Activated CD8-positive, alpha-beta memory T cell treated with anti-CD3 and anti-CD28 coated beads, Interleukin-2, amount 10 ng/mL, durations not matched to agents 7 days and 5 days (primary cell): ENCODE results near the gene PLAAT1. TPM values are rescaled to one million over a fixed set of nuclear protein-coding genes. Genes with fewer than 3 reads are reported as not detected.

Experiments used
- ATAC-seq: fragments of 150-1000 bp; cut with Tn5 transposase; one replicate; pipeline ENCODE4 v1.10.0; 2021; ENCODE audit warnings: moderate library complexity
- CTCF ChIA-PET: fragments of 350-600 bp; sonication (Branson Sonifier 250); formaldehyde crosslinking; loops from one replicate; lab custom pipeline; 2021; ENCODE audit warnings: antibody characterized with exemption; lab: Charles Lee
- DNase-seq: peaks from one replicate; pipeline ENCODE4 v3.0.0-alpha.2; 2020
- H3K27ac Mint-ChIP-seq: one replicate; pipeline ENCODE4 v1.8.0; 2021; ENCODE audit warnings: mild to moderate bottlenecking, mixed read lengths
- H3K27me3 Mint-ChIP-seq: one replicate; pipeline ENCODE4 v1.8.0; 2021; ENCODE audit warnings: mixed read lengths
- H3K36me3 Mint-ChIP-seq: one replicate; pipeline ENCODE4 v1.8.0; 2021; ENCODE audit warnings: mild to moderate bottlenecking, mixed read lengths
- H3K4me1 Mint-ChIP-seq: one replicate; pipeline ENCODE4 v1.8.0; 2021; ENCODE audit warnings: mixed read lengths
- H3K4me3 Mint-ChIP-seq: one replicate; pipeline ENCODE4 v1.8.0; 2021; ENCODE audit warnings: mild to moderate bottlenecking, moderate library complexity, mixed read lengths
- H3K9me3 Mint-ChIP-seq: one replicate; pipeline ENCODE4 v1.8.0; 2022; ENCODE audit warnings: low read depth, mixed read lengths
- total RNA-seq, 2 experiments: library from RNA; stranded (reverse); gene quantifications; one replicate each; pipeline ENCODE4 v1.2.3, GENCODE V29; 2021

Gene PLAAT1
- total RNA-seq, result not detected

DNA sequence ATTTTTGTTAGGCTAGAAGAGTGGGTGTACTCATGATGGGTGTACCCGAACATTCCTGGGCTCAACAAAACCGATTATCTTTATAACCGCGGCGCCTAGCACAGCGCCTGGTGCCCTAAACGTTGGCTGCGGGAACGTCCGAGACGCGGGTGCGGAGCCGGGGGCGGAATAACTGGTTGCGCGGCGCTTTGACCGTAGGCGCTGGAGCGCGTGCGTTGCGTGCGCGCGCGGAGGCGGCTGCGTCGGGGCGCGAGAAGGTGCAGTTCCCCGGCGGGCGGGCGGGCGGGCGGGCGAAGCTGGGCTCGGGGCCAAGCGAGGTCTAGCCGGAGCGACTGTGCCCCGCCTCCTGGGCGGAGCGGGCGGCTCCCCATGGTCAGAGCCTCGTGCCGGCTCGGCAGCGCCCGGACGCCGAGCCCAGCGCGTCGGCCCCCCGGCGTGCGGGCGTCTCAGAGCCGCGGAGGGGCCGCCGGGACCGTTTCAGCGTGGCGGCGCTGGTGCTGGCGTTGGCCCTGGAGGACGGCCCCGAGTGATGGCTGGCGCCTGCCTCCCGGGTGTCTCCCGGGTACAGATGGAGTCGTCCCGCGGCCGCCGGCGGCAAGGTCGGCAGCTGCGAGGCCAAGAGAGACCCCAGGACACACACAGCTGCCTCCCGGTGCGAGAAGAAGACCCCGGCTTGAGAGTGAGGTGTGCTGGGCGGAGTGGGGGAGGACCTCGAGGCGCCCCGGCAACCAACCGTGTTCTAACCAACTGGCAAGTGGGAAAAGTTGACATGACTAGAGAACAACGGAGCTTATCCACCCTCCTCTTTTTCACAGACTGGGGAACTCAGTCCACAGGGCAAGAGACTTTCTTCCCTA lies at the start of gene PLAAT1:
Gene PLAAT1, plus strand, starts transcription at position 373 of the 857 bp plus-strand sequence. CDS start 14,429 bp downstream, outside the sequence.
- Mint-ChIP-seq H3K27ac (no peak within 1 kb of the TSS), H3K4me3 (no peak within 1 kb of the TSS), H3K27me3 (peaks cover 38% of the 10 kb centered on the region), H3K4me1 (no peaks in the 10 kb centered on the region), H3K36me3 (no peaks in the 10 kb centered on the region), H3K9me3 (no peaks in the 10 kb centered on the region)
- CTCF ChIA-PET, result no interaction called here
- no peak for DNase-seq
- ATAC-seq, result peak; percentile 27

DNA sequence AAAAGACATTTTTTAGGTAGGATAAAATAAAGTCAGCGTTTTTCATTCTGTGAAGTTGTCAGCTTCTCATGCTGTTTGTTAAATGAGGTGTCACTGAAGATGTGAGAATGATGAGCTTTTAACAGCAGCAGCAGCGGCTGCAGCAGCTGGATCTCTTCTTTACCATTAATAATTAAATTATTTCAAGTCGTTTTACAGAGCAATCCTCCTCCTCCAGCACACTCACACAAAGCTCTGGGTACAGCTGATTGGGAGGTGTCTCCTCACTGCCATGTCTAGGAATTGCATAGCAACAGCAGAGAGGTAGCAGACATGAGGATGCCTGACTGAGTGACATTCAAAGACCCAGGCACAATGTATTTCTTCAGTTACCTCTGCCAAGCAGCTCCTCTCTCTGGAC lies 46.7 kb upstream of the PLAAT1 start:
- Mint-ChIP-seq H3K27me3 (no peaks in the 10 kb centered on the region), H3K9me3 (no peaks in the 10 kb centered on the region), H3K4me3 (no peak overlapping the region), H3K27ac (no peak overlapping the region), H3K4me1 (no peaks in the 10 kb centered on the region), H3K36me3 (no peaks in the 10 kb centered on the region)
- DNase-seq (no peak), ATAC-seq (no peak)
- CTCF ChIA-PET, result no interaction called here

DNA sequence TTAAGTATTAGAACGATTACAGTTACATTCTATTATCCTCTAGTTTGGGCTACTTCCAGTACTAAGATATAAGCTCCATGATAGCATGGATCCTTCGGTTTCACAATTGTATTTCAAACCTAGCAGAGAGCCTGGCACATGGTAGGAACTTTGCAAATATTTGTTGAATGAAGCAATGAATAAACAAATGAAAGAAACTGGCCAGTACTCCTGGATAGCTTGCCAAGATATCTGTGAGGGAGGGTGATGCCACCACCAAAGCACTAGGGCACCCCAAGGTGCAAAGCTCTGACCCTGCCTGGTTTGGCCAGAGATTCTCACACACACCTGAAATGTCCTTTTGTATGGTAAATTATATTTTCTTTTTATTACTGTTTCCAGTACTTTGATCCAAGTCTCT lies 44.3 kb upstream of the PLAAT1 start:
- Mint-ChIP-seq H3K36me3 (no peaks in the 10 kb centered on the region), H3K27me3 (no peaks in the 10 kb centered on the region), H3K9me3 (no peaks in the 10 kb centered on the region), H3K27ac (no peak overlapping the region), H3K4me3 (no peak overlapping the region), H3K4me1 (no peaks in the 10 kb centered on the region)
- DNase-seq, result no peak
- ATAC-seq, result no peak
- CTCF ChIA-PET, result no interaction called here

DNA sequence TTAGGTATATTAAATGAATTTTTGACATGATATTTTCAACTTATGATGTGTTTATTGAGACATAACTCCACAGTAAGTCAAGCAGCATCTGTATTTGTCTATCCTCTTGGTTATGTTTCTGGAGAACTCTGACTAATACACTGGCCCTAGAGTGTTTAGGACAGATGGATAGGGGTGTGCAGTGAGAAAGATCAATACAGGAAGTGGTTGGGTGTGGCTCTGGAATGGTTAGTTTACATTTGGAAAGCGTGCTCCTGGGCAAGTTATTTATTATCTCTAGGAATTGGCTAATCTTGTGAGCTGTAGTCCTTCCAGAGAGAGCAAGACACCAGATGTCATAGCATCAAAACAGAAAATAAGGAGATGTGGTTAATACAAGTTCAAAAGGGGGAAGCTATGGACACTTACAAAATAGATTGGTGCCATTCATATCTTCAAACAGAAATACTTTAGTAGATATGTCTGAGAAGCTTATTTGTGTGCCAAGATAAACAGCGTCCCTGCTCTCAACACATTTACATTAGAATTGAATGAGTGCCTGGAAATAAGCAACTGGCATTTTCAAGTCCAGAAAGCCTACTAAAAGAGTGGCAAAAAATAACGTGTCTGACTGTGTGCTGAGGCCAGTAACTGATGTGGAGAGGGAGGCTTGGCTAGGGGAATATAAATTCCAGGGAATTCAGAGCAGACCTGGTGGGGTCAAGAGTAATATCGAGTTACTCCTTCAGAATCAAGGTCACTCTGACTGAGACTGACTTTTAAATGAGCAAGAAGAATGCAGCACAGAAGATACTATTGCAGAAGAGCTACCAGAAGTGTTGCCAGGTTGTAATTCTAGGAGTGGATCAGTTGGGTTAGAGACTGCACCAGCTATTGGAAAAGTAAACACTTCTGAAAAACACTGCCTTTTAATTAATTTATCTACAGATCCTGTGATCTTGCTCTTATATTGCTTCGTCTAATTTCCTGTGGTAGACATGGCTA lies 33.4 kb upstream of the PLAAT1 start:
- H3K27ac Mint-ChIP-seq, result no peak overlapping the region

DNA sequence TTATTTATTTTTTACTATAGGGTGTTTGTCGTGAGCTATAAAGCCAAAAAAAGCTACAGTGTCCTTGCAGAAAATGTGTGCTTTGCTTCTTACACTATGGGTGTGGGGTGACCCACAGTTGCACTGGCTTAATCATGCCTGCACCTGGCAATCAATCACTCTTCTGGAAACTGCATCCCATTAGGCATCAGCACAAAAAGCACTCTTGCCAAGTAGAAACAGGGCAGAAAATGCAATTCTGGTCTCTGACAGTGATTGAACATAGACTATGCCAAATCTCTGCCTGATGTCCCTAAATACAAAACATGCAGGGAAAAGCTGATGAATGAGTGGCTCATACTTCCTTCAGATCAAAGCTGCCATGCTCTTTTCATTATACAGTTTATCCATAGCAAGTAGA lies 30.4 kb upstream of the PLAAT1 start:
- CTCF ChIA-PET, result no interaction called here

More for the DNA sequence above, 33.4 kb upstream of the PLAAT1 start:
- Mint-ChIP-seq H3K27me3 (no peaks in the 10 kb centered on the region), H3K4me1 (no peaks in the 10 kb centered on the region), H3K36me3 (no peaks in the 10 kb centered on the region), H3K4me3 (no peak overlapping the region), H3K9me3 (peaks cover 2% of the 10 kb centered on the region)
- CTCF ChIA-PET, result no interaction called here
- DNase-seq, result no peak
- ATAC-seq, result no peak

DNA sequence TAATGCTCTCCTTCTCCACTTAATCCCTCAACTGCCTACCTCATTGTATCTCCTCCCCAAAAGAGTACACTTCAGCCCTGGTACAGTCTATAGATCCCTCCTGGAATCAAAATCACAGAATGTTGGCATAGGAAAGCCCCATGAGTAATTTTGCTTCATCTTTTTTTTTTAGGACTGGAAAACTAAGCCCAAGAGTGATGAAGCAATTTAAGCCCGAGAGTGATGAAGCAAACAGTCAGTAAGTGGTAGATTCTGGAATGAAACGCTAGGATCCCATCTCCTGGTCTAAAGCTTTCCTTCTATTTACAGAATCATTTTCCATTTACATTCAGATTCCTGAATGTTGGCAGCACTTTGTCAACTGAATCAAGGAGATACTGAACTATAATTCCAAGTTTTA lies 29.8 kb upstream of the PLAAT1 start:
- Mint-ChIP-seq H3K36me3 (no peaks in the 10 kb centered on the region), H3K4me1 (no peaks in the 10 kb centered on the region), H3K27ac (no peak overlapping the region), H3K9me3 (no peaks in the 10 kb centered on the region), H3K27me3 (no peaks in the 10 kb centered on the region), H3K4me3 (no peak overlapping the region)
- no peak for DNase-seq
- ATAC-seq, result no peak
- CTCF ChIA-PET, result no interaction called here

More for the DNA sequence above, 30.4 kb upstream of the PLAAT1 start:
- ATAC-seq, result no peak
- Mint-ChIP-seq H3K27ac (no peak overlapping the region), H3K4me3 (no peak overlapping the region), H3K36me3 (no peaks in the 10 kb centered on the region), H3K27me3 (no peaks in the 10 kb centered on the region), H3K9me3 (peaks cover 2% of the 10 kb centered on the region), H3K4me1 (no peaks in the 10 kb centered on the region)
- no peak for DNase-seq

DNA sequence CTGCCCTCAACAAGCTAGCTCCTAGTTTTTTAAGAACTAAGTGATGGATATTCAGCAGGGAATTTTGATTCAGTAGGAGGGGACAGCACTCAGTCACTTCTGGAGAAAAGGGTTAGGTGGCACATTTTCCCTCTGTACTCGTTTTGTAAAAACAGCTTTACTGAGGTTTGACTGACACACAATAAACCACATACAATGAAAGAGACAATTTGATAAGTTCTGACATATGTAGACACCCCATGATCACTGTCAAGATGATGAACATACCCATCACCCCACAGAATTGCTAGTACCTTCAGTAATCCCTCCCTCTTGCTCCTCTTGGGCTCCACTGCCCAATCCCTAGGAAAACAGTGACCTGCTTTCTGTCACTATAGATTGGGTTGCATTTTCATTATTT lies 29.0 kb upstream of the PLAAT1 start:
- Mint-ChIP-seq H3K9me3 (no peaks in the 10 kb centered on the region), H3K36me3 (no peaks in the 10 kb centered on the region), H3K27me3 (no peaks in the 10 kb centered on the region), H3K27ac (no peak overlapping the region), H3K4me1 (no peaks in the 10 kb centered on the region), H3K4me3 (no peak overlapping the region)
- CTCF ChIA-PET, result no interaction called here
- no peak for DNase-seq
- no peak for ATAC-seq

DNA sequence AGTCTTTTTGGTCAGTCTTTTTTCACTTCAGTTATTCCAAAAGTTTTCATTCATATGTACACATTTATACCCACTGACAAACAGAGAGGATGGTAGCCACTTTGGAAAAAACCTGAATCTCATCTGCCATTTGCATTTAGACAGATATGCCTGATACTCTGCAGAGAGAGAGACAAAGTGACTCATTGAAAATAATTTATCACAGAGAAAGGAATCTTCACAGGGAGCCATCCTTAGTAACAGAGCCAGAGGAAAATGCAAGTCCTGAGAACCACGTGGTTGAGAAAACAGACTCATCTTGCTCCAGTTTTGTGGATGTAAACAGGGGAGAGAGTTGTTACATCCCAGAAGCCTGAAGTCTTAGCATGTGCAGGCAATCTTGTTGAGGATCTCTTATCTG lies 28.2 kb upstream of the PLAAT1 start:
- H3K27me3 Mint-ChIP-seq, result no peaks in the 10 kb centered on the region
- no peak overlapping the region for H3K4me3 Mint-ChIP-seq
- ATAC-seq, result no peak
- H3K4me1 Mint-ChIP-seq, result no peaks in the 10 kb centered on the region
- no peaks in the 10 kb centered on the region for H3K36me3 Mint-ChIP-seq
- no peaks in the 10 kb centered on the region for H3K9me3 Mint-ChIP-seq
- CTCF ChIA-PET, result no interaction called here
- H3K27ac Mint-ChIP-seq, result no peak overlapping the region
- no peak for DNase-seq

DNA sequence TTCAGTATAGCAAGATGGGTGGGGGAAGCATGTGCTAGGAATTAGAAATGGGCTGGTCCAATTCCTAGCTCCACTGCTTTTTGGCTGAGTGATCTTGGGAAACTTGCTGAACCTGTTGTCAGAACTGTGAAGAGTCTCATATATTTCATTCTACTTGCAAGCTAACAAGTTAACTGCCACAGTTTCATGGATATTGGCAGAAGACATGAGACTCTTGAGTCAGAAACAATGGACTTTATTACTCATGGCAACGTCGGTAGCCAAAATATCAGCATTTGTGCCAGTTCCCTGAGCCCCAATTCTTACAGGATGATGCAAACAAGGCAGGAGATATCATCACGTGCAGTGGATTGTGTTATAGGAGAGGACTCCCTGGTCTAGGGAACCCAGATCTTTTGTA lies 26.6 kb upstream of the PLAAT1 start:
- CTCF ChIA-PET, result no interaction called here
- no peaks in the 10 kb centered on the region for H3K27me3 Mint-ChIP-seq

DNA sequence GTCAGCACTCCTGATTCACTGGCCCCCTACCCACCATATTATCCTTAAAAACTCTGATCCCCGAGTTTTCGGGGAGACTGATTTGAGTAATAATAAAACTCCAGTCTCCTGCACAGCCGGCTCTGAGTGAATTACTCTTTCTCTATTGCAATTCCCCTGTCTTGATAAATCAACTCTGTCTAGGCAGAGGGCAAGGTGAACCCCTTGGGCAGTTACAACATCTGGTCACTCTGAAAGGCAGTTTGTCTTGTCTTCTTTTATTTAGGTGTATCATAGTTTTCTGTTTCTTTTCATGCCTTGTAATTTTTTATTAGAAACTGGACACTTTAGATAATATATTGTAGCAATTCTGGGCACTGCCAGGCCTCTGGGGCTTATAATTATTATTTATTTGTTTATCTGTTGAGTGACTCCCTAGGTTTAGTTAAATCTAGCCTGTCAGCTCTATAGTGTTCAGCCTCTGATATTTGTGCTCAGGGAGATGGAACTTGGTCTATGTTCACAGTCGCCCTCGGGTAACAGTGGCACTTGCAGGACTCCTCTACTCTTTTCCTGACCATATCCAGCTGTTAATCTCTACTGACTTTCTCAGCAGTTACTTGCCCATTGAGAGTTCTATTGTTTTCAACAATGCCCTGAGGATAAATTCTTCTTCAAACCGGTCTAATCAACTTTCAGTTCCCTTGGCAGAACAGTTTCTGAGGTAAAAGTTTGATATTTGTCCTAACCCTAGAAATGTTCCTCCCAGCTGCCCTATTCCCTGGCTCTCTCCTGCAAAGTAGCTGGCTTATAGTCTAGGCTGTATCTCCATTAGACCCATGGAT lies 15.5 kb upstream of the PLAAT1 start:
- Mint-ChIP-seq H3K27ac (no peak overlapping the region), H3K4me1 (no peaks in the 10 kb centered on the region), H3K27me3 (no peaks in the 10 kb centered on the region), H3K4me3 (no peak overlapping the region), H3K36me3 (no peaks in the 10 kb centered on the region), H3K9me3 (no peaks in the 10 kb centered on the region)
- ATAC-seq (no peak), DNase-seq (no peak)
- CTCF ChIA-PET, result no interaction called here

More for the DNA sequence above, 26.6 kb upstream of the PLAAT1 start:
- no peak for DNase-seq
- Mint-ChIP-seq H3K9me3 (no peaks in the 10 kb centered on the region), H3K27ac (no peak overlapping the region), H3K36me3 (no peaks in the 10 kb centered on the region), H3K4me3 (no peak overlapping the region), H3K4me1 (no peaks in the 10 kb centered on the region)
- no peak for ATAC-seq

DNA sequence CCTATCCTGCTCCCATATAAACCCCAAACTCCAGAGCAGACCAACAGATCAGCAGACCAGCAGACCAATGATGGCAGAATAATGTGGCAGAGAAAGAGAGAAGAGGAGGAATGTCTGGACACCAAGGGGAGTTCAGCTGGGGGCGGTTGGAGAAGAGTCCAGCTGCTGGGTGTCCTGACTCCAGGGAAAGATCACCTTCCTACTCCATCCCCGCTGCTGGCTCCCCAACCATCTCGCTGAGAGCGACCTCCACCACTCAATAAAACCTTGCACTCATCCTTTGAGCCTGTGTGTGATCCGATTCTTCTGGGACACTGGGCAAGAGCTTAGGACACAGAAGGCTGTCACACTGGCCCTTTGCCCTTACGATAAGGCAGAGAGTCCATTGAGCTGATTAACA lies 12.8 kb upstream of the PLAAT1 start:
- H3K4me3 Mint-ChIP-seq, result no peak overlapping the region
- DNase-seq (no peak), ATAC-seq (no peak)
- H3K36me3 Mint-ChIP-seq, result no peaks in the 10 kb centered on the region
- H3K9me3 Mint-ChIP-seq, result no peaks in the 10 kb centered on the region
- no peak overlapping the region for H3K27ac Mint-ChIP-seq
- CTCF ChIA-PET, result no interaction called here
- H3K4me1 Mint-ChIP-seq, result no peaks in the 10 kb centered on the region
- H3K27me3 Mint-ChIP-seq, result no peaks in the 10 kb centered on the region

DNA sequence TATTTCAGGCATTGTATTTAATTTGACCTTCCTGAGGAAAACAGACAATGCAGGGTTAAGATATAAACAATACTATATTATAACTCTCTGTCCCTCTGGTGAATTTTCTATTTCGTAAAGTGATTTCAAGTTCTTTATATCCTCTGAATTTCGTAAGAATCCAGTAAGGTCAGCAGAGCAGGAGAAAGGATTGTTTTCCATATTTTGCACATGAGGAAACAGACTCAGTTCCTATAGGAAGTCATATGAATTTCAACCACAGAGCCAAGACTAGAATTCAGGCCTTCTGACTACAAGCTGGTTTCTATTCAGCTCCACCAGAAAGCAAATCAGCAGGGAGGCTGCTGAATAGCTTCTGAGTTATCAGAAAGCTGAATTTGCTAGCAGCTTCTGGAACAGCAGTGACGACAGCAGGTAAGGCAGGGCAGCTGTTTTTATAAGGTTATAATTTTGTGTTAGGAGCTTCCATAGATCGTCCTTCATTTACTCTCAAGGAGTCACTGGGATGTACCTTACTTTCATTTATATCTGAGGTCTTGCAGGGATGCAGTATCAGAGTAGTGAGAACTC lies 11.1 kb upstream of the PLAAT1 start:
- DNase-seq, result no peak
- Mint-ChIP-seq H3K27me3 (no peaks in the 10 kb centered on the region), H3K27ac (no peak overlapping the region), H3K9me3 (no peaks in the 10 kb centered on the region), H3K36me3 (no peaks in the 10 kb centered on the region), H3K4me3 (no peak overlapping the region), H3K4me1 (no peaks in the 10 kb centered on the region)
- CTCF ChIA-PET, result no interaction called here
- no peak for ATAC-seq

DNA sequence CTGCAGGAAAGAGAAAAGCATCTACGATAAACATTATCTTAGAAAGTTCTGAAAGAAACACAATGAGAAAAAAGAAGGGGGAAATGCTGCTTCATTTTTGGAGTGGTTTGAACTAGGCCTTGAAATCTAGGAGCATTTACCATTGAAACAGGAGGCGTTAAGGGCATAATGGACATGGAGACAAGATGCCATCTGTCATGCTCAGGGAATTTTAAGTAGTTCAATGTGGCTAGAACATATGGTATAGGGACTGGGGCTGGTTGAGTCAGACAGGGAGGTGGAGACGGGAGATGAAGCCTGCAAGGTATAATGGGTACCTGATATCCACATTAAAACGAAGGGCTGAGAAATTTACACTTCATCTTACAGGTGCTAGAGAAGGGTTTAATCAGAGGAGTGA lies 10.4 kb upstream of the PLAAT1 start:
- H3K27ac Mint-ChIP-seq, result no peak overlapping the region
- no peaks in the 10 kb centered on the region for H3K9me3 Mint-ChIP-seq
- no peak for ATAC-seq
- no peaks in the 10 kb centered on the region for H3K4me1 Mint-ChIP-seq
- no peaks in the 10 kb centered on the region for H3K36me3 Mint-ChIP-seq
- H3K4me3 Mint-ChIP-seq, result no peak overlapping the region
- no peaks in the 10 kb centered on the region for H3K27me3 Mint-ChIP-seq
- CTCF ChIA-PET, result no interaction called here
- no peak for DNase-seq
